Sigmoid colon (tissue), 7 donors: ENCODE data around the gene MMP25. TPM values are rescaled to one million over a fixed set of nuclear protein-coding genes. Genes with fewer than 3 reads are reported as not detected.

ENCODE experiments used
- DNase-seq: peaks from one replicate; pipeline ENCODE4 v3.0.0-alpha.2; 2019
- H3K27ac ChIP-seq, 4 donors: fragments of 200-600 bp; sonication (generic); one replicate each; pipeline ENCODE4 v1.5.1; 2016 to 2019; ENCODE audit warnings: mild to moderate bottlenecking in 1 of 4
- H3K27me3 ChIP-seq, 3 donors: fragments of 200-600 bp; sonication (generic); one replicate each; pipeline ENCODE4 v1.5.1; 2019; ENCODE audit warnings: mild to moderate bottlenecking in 1 of 3
- H3K36me3 ChIP-seq, 4 donors: fragments of 200-600 bp; sonication (generic); one replicate each; pipeline ENCODE4 v1.5.1; 2016 to 2019
- H3K4me1 ChIP-seq, 4 donors: fragments of 200-600 bp; sonication (generic); one replicate each; pipeline ENCODE4 v1.5.1; 2017 to 2019
- H3K4me3 ChIP-seq, 4 donors: fragments of 200-600 bp; sonication (generic); one replicate each; pipeline ENCODE4 v1.5.1; 2017 to 2019; ENCODE audit warnings: mild to moderate bottlenecking in 2 of 4, moderate library complexity in 1 of 4
- H3K9me3 ChIP-seq, 4 donors: fragments of 200-600 bp in 3 of 4; sonication (generic) in 3 of 4; one replicate each; pipeline versions ENCODE4 v1.5.1 to v1.6.1; 2013 to 2019
- EP300 ChIP-seq, 4 donors: sonication (generic); formaldehyde crosslinking; IDR thresholded peaks; one replicate each; pipeline ENCODE4 v1.6.1; 2017; ENCODE audit warnings: antibody characterized with exemption in 4 of 4
- POLR2A ChIP-seq, 2 donors: fragments of 450-650 bp; IDR thresholded peaks; one replicate each; pipeline ENCODE4 v1.6.1; 2016; ENCODE audit warnings: antibody characterized with exemption in 2 of 2, mild to moderate bottlenecking in 2 of 2, moderate library complexity in 2 of 2
- POLR2AphosphoS5 ChIP-seq, 4 donors: sonication (generic); formaldehyde crosslinking; IDR thresholded peaks; one replicate each; pipeline ENCODE4 v1.6.1; 2017; ENCODE audit warnings: antibody characterized with exemption in 4 of 4
- WGBS, 2 donors: extraction: QIAGEN DNeasy Blood & Tissue Kit; methylation state at CpG; one replicate each; pipeline ENCODE4 v1.1.7; 2013; 5-methylcytosine and 5-hydroxymethylcytosine counted together
- intact Hi-C: fragments of 100-400 bp; cut with DNase I; formaldehyde crosslinking; loops from one replicate; pipeline ENCODE4 v1.15.1; 2023
- polyA plus RNA-seq, 3 donors: library from polyadenylated mRNA; stranded (reverse); fragments of 200-250 nt; gene quantifications; one replicate each; pipeline ENCODE4 v1.2.3, GENCODE V29; 2013
- total RNA-seq, 4 donors: library from RNA; depleted of rRNA; stranded (reverse); fragments of >200 nt; gene quantifications; one replicate each; pipeline ENCODE4 v1.1.0, GENCODE V29; 2016
- TF ChIP-seq, protein P1 (sequence below), 4 experiments: fragments of 450-650 bp in 3 of 4; fragments of 200-600 bp in 1 of 4; IDR thresholded peaks; one replicate each; pipeline ENCODE4 v1.5.1; 2016 to 2019; ENCODE audit warnings: antibody characterized with exemption in 4 of 4, mild to moderate bottlenecking in 3 of 4, moderate library complexity in 2 of 4
- donor health status: healthy with polysubstance abuse.
- donor health status: Bipolar disorder and iron deficiency.
- donor health status: healthy.

MMP25 gene
- total and polyA plus RNA-seq, 7 donors, result under 0.01 to 3.7 (median 1.1) TPM; not detected in 1

DNA sequence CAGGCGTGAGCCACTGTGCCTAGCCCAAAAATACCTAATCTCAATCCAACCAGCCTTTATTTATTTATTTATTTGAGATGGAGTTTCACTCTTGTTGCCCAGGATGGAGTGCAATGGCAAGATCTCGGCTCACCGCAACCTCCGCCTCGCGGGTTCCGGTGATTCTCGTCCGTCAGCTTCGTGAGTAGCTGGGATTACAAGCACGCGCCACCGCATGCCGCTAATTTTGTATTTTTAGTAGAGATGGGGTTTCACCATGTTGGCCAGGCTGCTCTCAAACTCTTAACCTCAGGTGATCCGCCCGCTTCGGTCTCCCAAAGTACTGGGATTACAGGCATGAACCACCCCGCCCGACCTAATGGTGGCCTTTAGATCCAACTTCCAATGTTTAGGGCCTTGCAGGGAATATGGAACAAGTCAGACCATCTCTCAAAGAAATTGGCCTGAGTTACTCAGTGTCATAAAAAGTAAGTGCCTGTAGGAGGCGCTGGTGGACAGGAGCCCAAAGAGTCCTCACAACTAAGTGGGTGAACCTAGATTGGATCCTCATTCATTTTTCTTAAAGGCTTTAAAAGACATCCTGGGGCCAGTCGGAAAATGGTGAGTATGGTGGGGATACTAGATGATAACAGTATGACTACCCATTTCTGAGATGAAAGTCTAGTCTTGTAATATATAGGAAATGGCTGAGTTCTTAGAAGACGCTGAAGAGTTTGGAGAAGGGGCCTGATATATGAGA is 48.1 kb downstream of the MMP25 start:
- Histone ChIP-seq H3K4me1 (no peaks in the 10 kb centered on the region), H3K9me3 (no peaks in the 10 kb centered on the region), H3K27me3 (peaks cover 5 to 24% (median 20%) of the 10 kb centered on the region in 3 donors), H3K4me3 (no peak overlapping the region), H3K36me3 (no peaks in the 10 kb centered on the region), H3K27ac (no peak overlapping the region)
- TF ChIP-seq, protein P1, sequence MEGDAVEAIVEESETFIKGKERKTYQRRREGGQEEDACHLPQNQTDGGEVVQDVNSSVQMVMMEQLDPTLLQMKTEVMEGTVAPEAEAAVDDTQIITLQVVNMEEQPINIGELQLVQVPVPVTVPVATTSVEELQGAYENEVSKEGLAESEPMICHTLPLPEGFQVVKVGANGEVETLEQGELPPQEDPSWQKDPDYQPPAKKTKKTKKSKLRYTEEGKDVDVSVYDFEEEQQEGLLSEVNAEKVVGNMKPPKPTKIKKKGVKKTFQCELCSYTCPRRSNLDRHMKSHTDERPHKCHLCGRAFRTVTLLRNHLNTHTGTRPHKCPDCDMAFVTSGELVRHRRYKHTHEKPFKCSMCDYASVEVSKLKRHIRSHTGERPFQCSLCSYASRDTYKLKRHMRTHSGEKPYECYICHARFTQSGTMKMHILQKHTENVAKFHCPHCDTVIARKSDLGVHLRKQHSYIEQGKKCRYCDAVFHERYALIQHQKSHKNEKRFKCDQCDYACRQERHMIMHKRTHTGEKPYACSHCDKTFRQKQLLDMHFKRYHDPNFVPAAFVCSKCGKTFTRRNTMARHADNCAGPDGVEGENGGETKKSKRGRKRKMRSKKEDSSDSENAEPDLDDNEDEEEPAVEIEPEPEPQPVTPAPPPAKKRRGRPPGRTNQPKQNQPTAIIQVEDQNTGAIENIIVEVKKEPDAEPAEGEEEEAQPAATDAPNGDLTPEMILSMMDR (IDR thresholded peaks at IDR 0.05), result peak in 2 of 4 experiments; percentile 18 to 28
- TF ChIP-seq EP300 (IDR thresholded peaks at IDR 0.05), result no peak
- 72 to 88% methylated on average over 22 of the region's 22 CpGs for WGBS, 2 donors
- intact Hi-C loops, result no loop called here
- DNase-seq, result no peak

DNA sequence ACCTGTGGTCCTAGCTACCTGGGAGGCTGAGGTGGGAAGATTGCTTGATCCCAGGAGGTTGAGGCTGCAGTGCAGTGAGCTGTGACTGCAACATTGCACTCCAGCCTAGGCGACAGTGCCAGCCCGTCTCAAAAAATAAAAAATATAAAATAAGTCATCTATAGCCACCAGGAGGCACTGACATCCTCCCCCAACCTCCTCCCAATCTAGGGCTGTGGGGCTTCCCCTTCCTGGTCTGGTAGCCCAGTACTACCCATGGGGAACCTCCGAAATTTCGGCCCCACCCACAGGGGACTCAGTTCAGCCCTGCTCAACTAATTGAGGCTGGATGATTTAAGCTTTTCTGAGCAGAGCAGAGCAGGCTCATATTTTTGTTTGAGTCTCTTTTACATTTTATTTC is 49.5 kb downstream of the MMP25 start:
- Histone ChIP-seq H3K27ac (no peak overlapping the region), H3K4me1 (peaks cover 0 to 11% (median 7%) of the 10 kb centered on the region in 4 donors), H3K4me3 (no peak overlapping the region), H3K9me3 (no peaks in the 10 kb centered on the region), H3K36me3 (no peaks in the 10 kb centered on the region), H3K27me3 (peaks cover 6 to 38% (median 31%) of the 10 kb centered on the region in 3 donors)
- intact Hi-C loops, result no loop called here
- no peak for DNase-seq
- 6 to 18% methylated on average over 4 of the region's 4 CpGs for WGBS, 2 donors
- TF ChIP-seq, protein P1 (IDR thresholded peaks at IDR 0.05), result no peak
- TF ChIP-seq EP300 (IDR thresholded peaks at IDR 0.05) (no peak), POLR2AphosphoS5 (IDR thresholded peaks at IDR 0.05) (no peak)

GRCh38 chr16:3096362-3096761 is 50.0 kb downstream of the MMP25 start:
- WGBS, 2 donors, result 79 to 88% methylated on average over 6 of the region's 6 CpGs

DNA sequence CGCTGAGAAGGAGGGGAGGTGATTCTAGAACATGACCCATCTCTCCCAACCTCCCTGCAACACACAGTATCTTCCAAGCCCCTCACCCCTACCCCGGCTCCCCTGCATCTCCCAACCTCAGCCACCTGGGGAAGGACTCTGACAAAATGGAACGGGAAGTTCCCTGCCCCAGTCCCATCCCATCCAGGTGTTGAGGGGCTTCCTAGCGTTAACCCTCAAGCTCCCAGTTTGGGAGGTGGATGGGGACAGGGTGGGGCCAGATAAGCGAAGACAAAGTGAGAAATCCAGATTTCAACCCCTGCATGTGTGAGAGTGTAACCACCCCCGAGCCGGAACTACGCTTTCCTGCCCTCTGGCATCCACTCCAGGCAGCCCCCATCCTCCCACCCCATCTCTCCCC is 50.9 kb downstream of the MMP25 start:
- TF ChIP-seq EP300 (IDR thresholded peaks at IDR 0.05) (no peak), POLR2A (IDR thresholded peaks at IDR 0.05) (no peak), POLR2AphosphoS5 (IDR thresholded peaks at IDR 0.05) (no peak)
- no peaks in the 10 kb centered on the region for H3K9me3 ChIP-seq
- WGBS, 2 donors, result 59 to 66% methylated on average over 8 of the region's 8 CpGs
- H3K27ac ChIP-seq, result no peak overlapping the region
- H3K4me3 ChIP-seq, result no peak overlapping the region
- intact Hi-C loops, result no loop called here
- DNase-seq, result no peak
- H3K36me3 ChIP-seq, result no peaks in the 10 kb centered on the region
- peaks cover 6 to 48% (median 30%) of the 10 kb centered on the region in 3 donors for H3K27me3 ChIP-seq
- H3K4me1 ChIP-seq, result peaks cover 0 to 11% (median 7%) of the 10 kb centered on the region in 4 donors

More at GRCh38 chr16:3096362-3096761, 50.0 kb downstream of the MMP25 start:
- no peaks in the 10 kb centered on the region for H3K36me3 ChIP-seq
- no peak overlapping the region for H3K4me3 ChIP-seq
- DNase-seq, result no peak
- intact Hi-C loops, result no loop called here
- H3K4me1 ChIP-seq, result peaks cover 0 to 11% (median 7%) of the 10 kb centered on the region in 4 donors
- no peak overlapping the region for H3K27ac ChIP-seq
- no peaks in the 10 kb centered on the region for H3K9me3 ChIP-seq
- TF ChIP-seq, protein P1 (IDR thresholded peaks at IDR 0.05), result no peak
- no peak for TF ChIP-seq POLR2A (IDR thresholded peaks at IDR 0.05)
- TF ChIP-seq POLR2AphosphoS5 (IDR thresholded peaks at IDR 0.05), result no peak
- TF ChIP-seq EP300 (IDR thresholded peaks at IDR 0.05), result no peak
- H3K27me3 ChIP-seq, result peaks cover 6 to 43% (median 36%) of the 10 kb centered on the region in 3 donors

GRCh38 chr16:3098459-3099394 is 52.4 kb downstream of the MMP25 start, which contains the start of gene ZSCAN10:
Gene ZSCAN10 (minus strand): TSS chr16:3099294. CDS start chr16:3092937, 6,357 bp downstream.
- Histone ChIP-seq H3K27ac (peak within 1 kb of the TSS in 1 of 4 donors; percentile 19), H3K9me3 (no peaks in the 10 kb centered on the region), H3K4me1 (peaks cover 0 to 11% (median 7%) of the 10 kb centered on the region in 4 donors), H3K27me3 (peaks cover 6 to 40% (median 24%) of the 10 kb centered on the region in 3 donors), H3K4me3 (peak within 1 kb of the TSS in 1 of 4 donors; percentile 25), H3K36me3 (no peaks in the 10 kb centered on the region)
- DNase-seq, result no peak
- TF ChIP-seq, protein P1 (IDR thresholded peaks at IDR 0.05), result no peak
- TF ChIP-seq POLR2AphosphoS5 (IDR thresholded peaks at IDR 0.05) (no peak), EP300 (IDR thresholded peaks at IDR 0.05) (no peak), POLR2A (IDR thresholded peaks at IDR 0.05) (no peak)
- 55 to 67% methylated on average over 21 of the region's 21 CpGs for WGBS, 2 donors
- intact Hi-C loops, result no loop called here
